SK-N-SH (cell line): ENCODE results near the gene DENND5A. TPM values are rescaled to one million over a fixed set of nuclear protein-coding genes. Genes with fewer than 3 reads are reported as not detected.

Experiments
- CTCF ChIA-PET: fragments of 300-600, 350-600 bp; formaldehyde crosslinking; extraction: SDS; loops from one replicate; lab custom pipeline; 2021; lab: Yijun Ruan, JAX
- POLR2A ChIA-PET: fragments of 350-600 bp; sonication (Branson Sonifier 250); formaldehyde crosslinking; extraction: SDS; loops from one replicate; lab custom pipeline; 2020; ENCODE audit warnings: antibody characterized with exemption, inconsistent platforms; lab: Yijun Ruan, JAX
- DNase-seq: peaks from one replicate; pipeline ENCODE4 v3.0.0; 2012
- H2AFZ ChIP-seq: fragments of 200-600 bp; sonication (generic); 2 replicates; pipeline ENCODE4 v1.8.1; 2016; ENCODE audit warnings: antibody characterized with exemption, mild to moderate bottlenecking, low read depth
- H3F3A ChIP-seq: fragments of 200-600 bp; sonication (generic); replicated peaks from 2 replicates; pipeline ENCODE3; 2016; ENCODE audit warnings: antibody characterized with exemption, mild to moderate bottlenecking; ENCODE audit not compliant: insufficient read depth
- H3K27ac ChIP-seq, 2 experiments: fragments of 200-500 bp in 1 of 2; fragments of 200-600 bp in 1 of 2; sonication (Bioruptor generic) in 1 of 2; sonication (generic), shearing (Covaris generic) in 1 of 2; 2 replicates each; pipeline versions ENCODE4 v1.5.1 to v1.6.1; 2014 to 2016; ENCODE audit warnings: low read depth in 2 of 2, inconsistent platforms in 1 of 2, low read length in 1 of 2, mild to moderate bottlenecking in 1 of 2, mixed read lengths in 1 of 2
- H3K27me3 ChIP-seq: fragments of 200-600 bp; sonication (generic), shearing (Covaris generic); 2 replicates; pipeline ENCODE4 v1.6.1; 2016; ENCODE audit warnings: mixed run types; ENCODE audit not compliant: insufficient read depth
- H3K36me3 ChIP-seq, 2 experiments: fragments of 200-500 bp in 1 of 2; fragments of 200-600 bp in 1 of 2; sonication (Bioruptor generic) in 1 of 2; sonication (generic) in 1 of 2; replicated peaks in 1 of 2; 2 replicates each; pipeline versions ENCODE3 to v1.5.1; 2014 to 2016; ENCODE audit warnings: low read length in 1 of 2, mild to moderate bottlenecking in 1 of 2; ENCODE audit not compliant: insufficient read depth in 2 of 2, control insufficient read depth in 1 of 2
- H3K4me1 ChIP-seq, 2 experiments: fragments of 200-500 bp in 1 of 2; fragments of 200-600 bp in 1 of 2; sonication (Bioruptor generic) in 1 of 2; sonication (generic), shearing (Covaris generic) in 1 of 2; 2 replicates each; pipeline versions ENCODE4 v1.5.1 to v1.6.1; 2014 to 2016; ENCODE audit warnings: low read depth in 1 of 2, low read length in 1 of 2, mixed run types in 1 of 2; ENCODE audit not compliant: insufficient read depth in 2 of 2, control insufficient read depth in 1 of 2
- H3K4me2 ChIP-seq: fragments of 200-600 bp; sonication (generic), shearing (Covaris generic); 2 replicates; pipeline ENCODE4 v1.6.1; 2017; ENCODE audit warnings: mixed run types
- H3K4me3 ChIP-seq, 2 experiments: fragments of 200-500 bp in 1 of 2; fragments of 200-600 bp in 1 of 2; sonication (Bioruptor generic) in 1 of 2; sonication (generic), shearing (Covaris generic) in 1 of 2; 2 replicates each; pipeline versions ENCODE4 v1.5.1 to v1.8.1; 2014 to 2016; ENCODE audit warnings: low read depth in 2 of 2, inconsistent platforms in 1 of 2, low read length in 1 of 2, mild to moderate bottlenecking in 1 of 2, mixed read lengths in 1 of 2, moderate library complexity in 1 of 2
- H3K79me2 ChIP-seq: fragments of 200-600 bp; sonication (generic); 2 replicates; pipeline ENCODE4 v1.8.1; 2017; ENCODE audit warnings: mild to moderate bottlenecking; ENCODE audit not compliant: insufficient read depth
- H3K9ac ChIP-seq: fragments of 200-600 bp; sonication (generic); 2 replicates; pipeline ENCODE4 v1.6.1; 2017; ENCODE audit warnings: mixed run types
- H3K9me2 ChIP-seq: fragments of 200-600 bp; sonication (generic); 2 replicates; pipeline ENCODE4 v1.6.1; 2017; ENCODE audit warnings: mixed run types
- H3K9me3 ChIP-seq: fragments of 200-600 bp; sonication (generic); 2 replicates; pipeline ENCODE4 v1.6.1; 2017; ENCODE audit warnings: mixed run types, mild to moderate bottlenecking, moderate library complexity
- H4K20me1 ChIP-seq: fragments of 200-600 bp; sonication (generic); 2 replicates; pipeline ENCODE4 v1.6.1; 2017; ENCODE audit warnings: mild to moderate bottlenecking, mixed run types; ENCODE audit not compliant: insufficient read depth
- EP300 ChIP-seq, 2 experiments: IDR thresholded peaks; 2 replicates each; pipeline versions ENCODE4 v1.4.0 to v1.6.1; 2012; ENCODE audit warnings: borderline replicate concordance in 1 of 2, low read depth in 1 of 2, low read length in 1 of 2
- GATA2 ChIP-seq: sonication (generic); formaldehyde crosslinking; IDR thresholded peaks from 2 replicates; pipeline ENCODE4 v1.5.0; 2020; ENCODE audit warnings: mild to moderate bottlenecking, missing genetic modification reagents
- JUND ChIP-seq: IDR thresholded peaks from 2 replicates; pipeline ENCODE4 v1.4.0; 2012
- MAX ChIP-seq: IDR thresholded peaks from 2 replicates; pipeline ENCODE4 v1.4.0; 2012; ENCODE audit warnings: low read depth
- MEF2A ChIP-seq: IDR thresholded peaks from 2 replicates; pipeline ENCODE4 v1.4.0; 2012; ENCODE audit warnings: low read depth, borderline replicate concordance
- NFIC ChIP-seq: IDR thresholded peaks from 2 replicates; pipeline ENCODE4 v1.4.0; 2012; ENCODE audit warnings: borderline replicate concordance
- POLR2AphosphoS5 ChIP-seq: IDR thresholded peaks from 2 replicates; pipeline ENCODE4 v1.6.1; 2012; ENCODE audit warnings: low read depth, low read length
- RAD21 ChIP-seq: IDR thresholded peaks from 2 replicates; pipeline ENCODE4 v1.6.1; 2012; ENCODE audit warnings: mild to moderate bottlenecking, low read length
- REST ChIP-seq: IDR thresholded peaks from 2 replicates; pipeline ENCODE4 v1.6.1; 2012; ENCODE audit warnings: mild to moderate bottlenecking, low read depth, low read length, moderate library complexity
- RXRA ChIP-seq: IDR thresholded peaks from 2 replicates; pipeline ENCODE4 v1.4.0; 2012; ENCODE audit warnings: low read depth, mild to moderate bottlenecking, borderline replicate concordance
- SMC3 ChIP-seq: IDR thresholded peaks from 2 replicates; pipeline ENCODE4 v1.6.1; 2012; ENCODE audit warnings: low read depth, low read length, improper control_type of control experiment
- USF1 ChIP-seq: IDR thresholded peaks from 2 replicates; pipeline ENCODE4 v1.4.0; 2012; ENCODE audit warnings: low read depth, borderline replicate concordance
- USF2 ChIP-seq: fragments of 150-350 bp; IDR thresholded peaks from 2 replicates; pipeline ENCODE4 v1.6.1; 2017; ENCODE audit warnings: antibody characterized with exemption, low read length, low read depth, borderline replicate concordance
- WGBS: methylation state at CpG from one replicate; pipeline ENCODE4 v1.1.6; 2017; ENCODE audit warnings: low lambda C conversion rate; 5-methylcytosine and 5-hydroxymethylcytosine counted together
- polyA plus RNA-seq, 3 experiments: library from polyadenylated mRNA; depleted of rRNA; stranded (reverse); fragments of >200 nt; gene quantifications; 2 replicates each; pipeline ENCODE4 v1.2.3, GENCODE V29; 2012

DENND5A gene
- polyA plus RNA-seq, 1 of the 3 experiments (the other 2 are of a cell fraction): 110 TPM

- TF ChIP-seq RXRA: no peak
- no peak for TF ChIP-seq NFIC
- TF ChIP-seq GATA2 (CRISPR knock-in tag): no peak
- TF ChIP-seq POLR2AphosphoS5: no peak
- TF ChIP-seq JUND: no peak
- TF ChIP-seq USF2: no peak
- no peak for TF ChIP-seq RAD21
- Histone ChIP-seq H3K79me2 (no peaks in the 10 kb centered on the region), H3K9me2 (no peaks in the 10 kb centered on the region), H3K9me3 (no peaks in the 10 kb centered on the region), H3K27me3 (no peaks in the 10 kb centered on the region), H3K4me3 (no peak overlapping the region), H3K27ac (no peak overlapping the region), H3K9ac (no peak overlapping the region), H3K4me1 (peaks cover 0 to 24% of the 10 kb centered on the region in 2 experiments; a peak in 3 of 4 replicates), H4K20me1 (peaks cover 31% of the 10 kb centered on the region), H2AFZ (no peak overlapping the region), H3F3A (peaks cover 33% of the 10 kb centered on the region), H3K36me3 (peaks cover 34 to 47% of the 10 kb centered on the region in 2 experiments), H3K4me2 (no peak overlapping the region)
- WGBS: 88% methylated on average over 2 of the region's 2 CpGs
- POLR2A ChIA-PET: no interaction called here
- CTCF ChIA-PET: interaction anchor here (1.5 to 6.3 kb wide), 14 partner anchors 9 to 222 kb away, joined by 3 to 205 read pairs (median 12); no protein-coding TSS in a partner anchor
- no peak for DNase-seq
Measured at GRCh38 chr11:9136741-9137140, 128.4 kb downstream of the DENND5A start.

GRCh38 chr11:9133956-9134355 lies 131.2 kb downstream of the DENND5A start:
- no peak for TF ChIP-seq SMC3
- no peak for TF ChIP-seq MEF2A
- no peaks in the 10 kb centered on the region for H3K79me2 ChIP-seq
- H3K4me3 ChIP-seq: no peak overlapping the region
- CTCF ChIA-PET: interaction anchor here (0.6 to 2.1 kb wide), 2 partner anchors 68 to 119 kb away, joined by 3 to 8 read pairs; no protein-coding TSS in a partner anchor
- no peaks in the 10 kb centered on the region for H3K27me3 ChIP-seq
- H3K9me2 ChIP-seq: no peaks in the 10 kb centered on the region
- H3K36me3 ChIP-seq: peaks cover 13 to 47% of the 10 kb centered on the region in 2 experiments
- no peak overlapping the region for H2AFZ ChIP-seq
- H4K20me1 ChIP-seq: peaks cover 17% of the 10 kb centered on the region
- H3F3A ChIP-seq: peaks cover 17% of the 10 kb centered on the region
- DNase-seq: no peak
- no peak overlapping the region for H3K27ac ChIP-seq
- WGBS: 97% methylated on average over 2 of the region's 2 CpGs
- POLR2A ChIA-PET: no interaction called here
- H3K9ac ChIP-seq: no peak overlapping the region
- H3K4me2 ChIP-seq: no peak overlapping the region
- H3K9me3 ChIP-seq: no peaks in the 10 kb centered on the region
- H3K4me1 ChIP-seq: peaks cover 0 to 11% of the 10 kb centered on the region in 2 experiments; a peak in 2 of 4 replicates

- no peak overlapping the region for H3K4me2 ChIP-seq
- no peaks in the 10 kb centered on the region for H3K4me1 ChIP-seq
- peaks cover 6% of the 10 kb centered on the region; the same call in 1 of the 2 replicates for H4K20me1 ChIP-seq
- CTCF ChIA-PET: interaction anchor here (0.9 to 2.1 kb wide), 5 partner anchors 10 to 117 kb away, joined by 3 to 8 read pairs (median 4); no protein-coding TSS in a partner anchor
- H2AFZ ChIP-seq: no peak overlapping the region
- H3K36me3 ChIP-seq: peaks cover 9 to 41% of the 10 kb centered on the region in 2 experiments
- H3K9me2 ChIP-seq: no peaks in the 10 kb centered on the region
- TF ChIP-seq REST: no peak
- TF ChIP-seq NFIC: no peak
- no peak for TF ChIP-seq MAX
- no peak for TF ChIP-seq USF1
- no peak for TF ChIP-seq EP300 (IDR thresholded peaks at IDR 0.05; ENCODE audit: borderline replicate concordance in 1 of 2, low read depth in 1 of 2, low read length in 1 of 2)
- no peak for TF ChIP-seq MEF2A
- H3K4me3 ChIP-seq: no peak overlapping the region
- no peak for DNase-seq
- 87% methylated on average over 5 of the region's 5 CpGs for WGBS
- H3K79me2 ChIP-seq: no peaks in the 10 kb centered on the region
- peaks cover 7% of the 10 kb centered on the region for H3F3A ChIP-seq
- H3K9me3 ChIP-seq: no peaks in the 10 kb centered on the region
- POLR2A ChIA-PET: no interaction called here
- no peak overlapping the region for H3K9ac ChIP-seq
- H3K27me3 ChIP-seq: no peaks in the 10 kb centered on the region
- H3K27ac ChIP-seq: no peak overlapping the region
Measured at GRCh38 chr11:9132203-9132878, 132.8 kb downstream of the DENND5A start.
